Gastroesophageal sphincter (tissue), 3 donors: ENCODE data around the gene SYNE3.

Experiments
- CTCF ChIP-seq, 4 experiments: fragments of 200-600 bp in 2 of 4; fragments of 450-650 bp in 2 of 4; sonication (generic) in 1 of 4; IDR thresholded peaks; one replicate each; pipeline ENCODE4 v1.5.1; 2017 to 2019; ENCODE audit warnings: antibody characterized with exemption in 4 of 4, mild to moderate bottlenecking in 2 of 4, moderate library complexity in 2 of 4
- POLR2A ChIP-seq, 2 donors: fragments of 450-650 bp; IDR thresholded peaks; one replicate each; pipeline ENCODE4 v1.6.1; 2017; ENCODE audit warnings: antibody characterized with exemption in 2 of 2, mild to moderate bottlenecking in 2 of 2, moderate library complexity in 1 of 2
- POLR2AphosphoS5 ChIP-seq: sonication (generic); formaldehyde crosslinking; IDR thresholded peaks from one replicate; pipeline ENCODE4 v1.6.1; 2017; ENCODE audit warnings: antibody characterized with exemption

DNA sequence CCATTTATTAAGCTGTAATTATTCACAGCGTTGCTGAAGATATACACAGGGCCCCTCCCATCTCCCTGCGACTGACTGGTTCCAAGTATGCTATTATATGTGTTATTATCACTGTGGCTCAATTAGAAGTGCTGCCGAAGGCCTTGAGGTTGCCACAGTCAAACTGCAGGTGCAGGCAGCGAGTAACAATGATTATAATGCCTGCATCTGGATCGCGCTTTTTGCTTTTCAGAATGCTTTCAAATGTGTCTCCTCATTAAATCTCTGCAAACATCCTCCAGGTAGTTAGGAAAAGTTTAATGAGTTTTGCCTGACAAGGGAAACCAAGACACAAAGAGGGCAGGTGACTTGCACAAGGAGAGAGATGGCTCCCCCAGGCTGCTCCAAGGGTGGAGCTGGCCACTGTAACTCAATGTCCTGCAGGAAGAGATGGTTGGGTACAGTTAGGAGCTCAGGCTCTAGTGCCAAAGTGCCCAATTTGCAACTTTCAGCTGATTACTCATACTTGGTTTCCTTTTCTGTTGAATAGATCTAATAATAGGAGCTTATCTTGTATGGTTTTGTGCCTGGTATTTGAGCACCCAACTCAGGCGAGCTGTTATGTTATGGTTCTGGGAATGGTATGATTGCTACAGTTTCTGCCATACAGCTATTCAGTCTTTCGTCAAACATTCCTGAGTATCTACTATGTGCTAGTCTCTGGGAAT, 1.7 kb upstream of the SYNE3 start:
- TF ChIP-seq POLR2AphosphoS5, result no peak
- no peak for TF ChIP-seq CTCF (IDR thresholded peaks at IDR 0.05)
- TF ChIP-seq POLR2A (IDR thresholded peaks at IDR 0.05), result no peak
